ENCODE results near the gene KRTAP12-3.

The KRTAP12-3 gene

GRCh38 chr21:44684483-44684882 is 26.8 kb downstream of the KRTAP12-3 start:
- TF ChIP-seq TAF1 (IDR thresholded peaks at IDR 0.05; ENCODE audit: low read depth): no peak

DNA sequence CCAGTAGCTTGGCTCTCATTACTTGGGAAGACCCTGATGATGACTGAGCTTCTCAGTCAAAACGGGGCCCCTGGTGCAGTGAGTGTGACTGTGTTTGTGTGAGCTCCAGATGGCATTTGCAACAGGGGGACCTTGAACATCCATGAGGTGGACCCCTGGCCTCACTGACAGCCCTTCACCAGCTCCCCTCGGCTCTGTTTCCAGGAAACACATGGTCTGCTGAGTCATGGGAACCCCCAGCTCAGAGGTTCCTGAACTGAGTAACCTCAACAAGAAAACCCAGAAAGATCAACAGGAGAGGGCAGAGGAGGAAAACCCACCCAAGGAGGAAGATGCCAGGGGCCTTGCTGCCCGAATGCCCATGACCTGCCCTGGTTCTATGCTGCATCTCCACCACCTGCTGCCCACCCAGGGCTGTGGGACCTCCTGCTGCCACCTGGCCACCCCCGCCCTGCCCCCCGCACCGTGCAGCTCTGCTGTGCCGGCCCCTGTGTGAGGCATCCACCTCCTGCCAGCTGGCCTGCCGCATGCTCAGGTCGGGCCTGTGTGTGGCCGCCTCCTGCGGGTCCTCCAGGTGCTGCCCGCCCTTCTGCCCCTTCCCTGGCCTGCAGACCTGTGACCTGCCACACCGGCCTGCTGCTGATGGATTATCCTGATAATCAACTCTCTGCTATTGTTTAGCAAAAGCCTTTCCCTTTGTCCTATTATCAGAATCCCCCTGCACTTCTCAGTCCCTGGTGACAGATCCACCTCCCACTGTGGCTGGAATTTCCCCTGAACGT is 28.5 kb downstream of the KRTAP12-3 start:
- TF ChIP-seq FOXM1 (IDR thresholded peaks at IDR 0.05; ENCODE audit: borderline replicate concordance, low read depth) (no peak), YY1 (IDR thresholded peaks at IDR 0.05; ENCODE audit: low read depth) (no peak), CREB1 (IDR thresholded peaks at IDR 0.05; ENCODE audit: low read depth) (no peak), ZBTB7A (IDR thresholded peaks at IDR 0.05; ENCODE audit: low read depth) (no peak), RAD21 (IDR thresholded peaks at IDR 0.05; ENCODE audit: low read depth) (no peak), TAF1 (IDR thresholded peaks at IDR 0.05; ENCODE audit: low read depth) (no peak), EP300 (IDR thresholded peaks at IDR 0.05; ENCODE audit: borderline replicate concordance) (no peak), CEBPB (IDR thresholded peaks at IDR 0.05) (no peak), NFIC (IDR thresholded peaks at IDR 0.05) (no peak), EGR1 (IDR thresholded peaks at IDR 0.05) (no peak), TCF12 (IDR thresholded peaks at IDR 0.05; ENCODE audit: low read depth) (no peak)
- TF ChIP-seq, protein P1, sequence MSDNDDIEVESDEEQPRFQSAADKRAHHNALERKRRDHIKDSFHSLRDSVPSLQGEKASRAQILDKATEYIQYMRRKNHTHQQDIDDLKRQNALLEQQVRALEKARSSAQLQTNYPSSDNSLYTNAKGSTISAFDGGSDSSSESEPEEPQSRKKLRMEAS (IDR thresholded peaks at IDR 0.05): no peak
- TF ChIP-seq, protein P2, sequence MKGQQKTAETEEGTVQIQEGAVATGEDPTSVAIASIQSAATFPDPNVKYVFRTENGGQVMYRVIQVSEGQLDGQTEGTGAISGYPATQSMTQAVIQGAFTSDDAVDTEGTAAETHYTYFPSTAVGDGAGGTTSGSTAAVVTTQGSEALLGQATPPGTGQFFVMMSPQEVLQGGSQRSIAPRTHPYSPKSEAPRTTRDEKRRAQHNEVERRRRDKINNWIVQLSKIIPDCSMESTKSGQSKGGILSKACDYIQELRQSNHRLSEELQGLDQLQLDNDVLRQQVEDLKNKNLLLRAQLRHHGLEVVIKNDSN (IDR thresholded peaks at IDR 0.05): no peak
- TF ChIP-seq, protein P3, sequence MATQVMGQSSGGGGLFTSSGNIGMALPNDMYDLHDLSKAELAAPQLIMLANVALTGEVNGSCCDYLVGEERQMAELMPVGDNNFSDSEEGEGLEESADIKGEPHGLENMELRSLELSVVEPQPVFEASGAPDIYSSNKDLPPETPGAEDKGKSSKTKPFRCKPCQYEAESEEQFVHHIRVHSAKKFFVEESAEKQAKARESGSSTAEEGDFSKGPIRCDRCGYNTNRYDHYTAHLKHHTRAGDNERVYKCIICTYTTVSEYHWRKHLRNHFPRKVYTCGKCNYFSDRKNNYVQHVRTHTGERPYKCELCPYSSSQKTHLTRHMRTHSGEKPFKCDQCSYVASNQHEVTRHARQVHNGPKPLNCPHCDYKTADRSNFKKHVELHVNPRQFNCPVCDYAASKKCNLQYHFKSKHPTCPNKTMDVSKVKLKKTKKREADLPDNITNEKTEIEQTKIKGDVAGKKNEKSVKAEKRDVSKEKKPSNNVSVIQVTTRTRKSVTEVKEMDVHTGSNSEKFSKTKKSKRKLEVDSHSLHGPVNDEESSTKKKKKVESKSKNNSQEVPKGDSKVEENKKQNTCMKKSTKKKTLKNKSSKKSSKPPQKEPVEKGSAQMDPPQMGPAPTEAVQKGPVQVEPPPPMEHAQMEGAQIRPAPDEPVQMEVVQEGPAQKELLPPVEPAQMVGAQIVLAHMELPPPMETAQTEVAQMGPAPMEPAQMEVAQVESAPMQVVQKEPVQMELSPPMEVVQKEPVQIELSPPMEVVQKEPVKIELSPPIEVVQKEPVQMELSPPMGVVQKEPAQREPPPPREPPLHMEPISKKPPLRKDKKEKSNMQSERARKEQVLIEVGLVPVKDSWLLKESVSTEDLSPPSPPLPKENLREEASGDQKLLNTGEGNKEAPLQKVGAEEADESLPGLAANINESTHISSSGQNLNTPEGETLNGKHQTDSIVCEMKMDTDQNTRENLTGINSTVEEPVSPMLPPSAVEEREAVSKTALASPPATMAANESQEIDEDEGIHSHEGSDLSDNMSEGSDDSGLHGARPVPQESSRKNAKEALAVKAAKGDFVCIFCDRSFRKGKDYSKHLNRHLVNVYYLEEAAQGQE (IDR thresholded peaks at IDR 0.05; ENCODE audit: low read depth): no peak

DNA sequence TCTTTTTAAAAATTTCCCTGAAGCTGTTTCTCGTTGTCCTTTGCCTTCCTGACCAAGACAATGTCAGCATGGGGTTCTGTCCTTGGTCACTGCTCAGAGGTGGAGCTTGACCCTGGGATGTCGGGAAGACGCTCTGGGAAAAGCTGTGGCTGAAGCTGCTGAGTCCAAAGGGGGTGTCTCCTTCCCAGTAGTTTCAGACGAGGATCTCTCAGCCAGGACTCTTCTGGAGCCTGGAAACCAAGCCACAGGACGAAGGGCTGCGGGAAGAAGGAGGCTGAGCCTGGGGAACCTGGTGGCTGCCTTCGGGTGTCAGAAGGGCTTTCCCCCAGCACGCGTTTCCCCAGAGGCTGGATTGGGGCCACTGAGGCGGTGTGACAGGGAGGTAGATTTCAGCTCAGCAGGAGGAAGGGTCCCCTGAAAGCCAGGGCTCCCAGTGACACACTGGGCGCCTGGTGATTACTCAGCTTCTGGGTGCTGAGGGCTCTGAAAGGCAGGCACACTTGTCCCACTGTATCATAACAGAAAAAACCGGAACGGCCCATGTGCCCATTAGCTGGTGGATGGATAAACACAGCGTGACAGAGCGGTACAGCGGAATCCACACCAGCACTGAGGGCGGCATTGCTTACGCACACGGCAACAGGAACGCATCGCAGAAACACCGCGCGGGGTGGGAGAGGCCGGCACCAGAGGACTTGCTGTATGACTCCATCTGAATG is 29.3 kb downstream of the KRTAP12-3 start:
- TF ChIP-seq EGR1 (IDR thresholded peaks at IDR 0.05) (no peak), CEBPB (IDR thresholded peaks at IDR 0.05) (no peak), RAD21 (IDR thresholded peaks at IDR 0.05; ENCODE audit: low read depth) (no peak)

GRCh38 chr21:44687671-44688070 is 29.9 kb downstream of the KRTAP12-3 start:
- TF ChIP-seq YY1 (IDR thresholded peaks at IDR 0.05; ENCODE audit: low read depth): no peak
- TF ChIP-seq EGR1 (IDR thresholded peaks at IDR 0.05): no peak
- TF ChIP-seq, protein P2 (IDR thresholded peaks at IDR 0.05): no peak
- TF ChIP-seq, protein P3 (IDR thresholded peaks at IDR 0.05; ENCODE audit: low read depth): no peak
- TF ChIP-seq ZBTB7A (IDR thresholded peaks at IDR 0.05; ENCODE audit: low read depth): no peak
- TF ChIP-seq CREB1 (IDR thresholded peaks at IDR 0.05; ENCODE audit: low read depth): no peak
- no peak for TF ChIP-seq TEAD4 (IDR thresholded peaks at IDR 0.05)
- no peak for TF ChIP-seq EP300 (IDR thresholded peaks at IDR 0.05; ENCODE audit: borderline replicate concordance)
- TF ChIP-seq RAD21 (IDR thresholded peaks at IDR 0.05; ENCODE audit: low read depth): no peak
- TF ChIP-seq NFIC (IDR thresholded peaks at IDR 0.05): no peak

DNA sequence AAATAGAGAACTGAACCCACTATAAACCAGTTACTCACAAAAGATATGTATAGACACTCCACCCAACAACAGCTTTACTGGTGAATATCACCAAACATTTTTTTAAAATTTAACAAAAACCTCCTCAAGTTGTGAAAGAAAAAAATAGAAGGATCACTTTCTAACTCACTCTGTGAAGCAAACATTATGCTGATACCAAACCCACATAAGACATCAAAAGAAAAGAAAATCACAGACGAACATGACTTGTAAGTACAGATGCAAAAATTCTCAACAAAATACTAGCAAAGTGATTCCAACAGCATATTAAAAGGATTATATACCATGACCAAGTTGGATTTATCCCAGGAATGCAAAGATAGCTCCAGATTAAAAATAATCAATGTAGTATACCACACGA is 34.0 kb downstream of the KRTAP12-3 start:
- no peak for TF ChIP-seq EGR1 (IDR thresholded peaks at IDR 0.05)
- TF ChIP-seq, protein P3 (IDR thresholded peaks at IDR 0.05; ENCODE audit: low read depth): no peak
- TF ChIP-seq, protein P2 (IDR thresholded peaks at IDR 0.05): no peak
- no peak for TF ChIP-seq TEAD4 (IDR thresholded peaks at IDR 0.05)
- TF ChIP-seq RAD21 (IDR thresholded peaks at IDR 0.05; ENCODE audit: low read depth): no peak
- TF ChIP-seq NFIC (IDR thresholded peaks at IDR 0.05): no peak
- TF ChIP-seq, protein P1 (IDR thresholded peaks at IDR 0.05): no peak
- TF ChIP-seq ZBTB7A (IDR thresholded peaks at IDR 0.05; ENCODE audit: low read depth): no peak
- TF ChIP-seq CEBPB (IDR thresholded peaks at IDR 0.05): no peak
- no peak for TF ChIP-seq FOXM1 (IDR thresholded peaks at IDR 0.05; ENCODE audit: borderline replicate concordance, low read depth)
- TF ChIP-seq TCF12 (IDR thresholded peaks at IDR 0.05; ENCODE audit: low read depth): no peak
- no peak for TF ChIP-seq YY1 (IDR thresholded peaks at IDR 0.05; ENCODE audit: low read depth)
- TF ChIP-seq EP300 (IDR thresholded peaks at IDR 0.05; ENCODE audit: borderline replicate concordance): no peak
- TF ChIP-seq TAF1 (IDR thresholded peaks at IDR 0.05; ENCODE audit: low read depth): no peak

Measured in Ishikawa (cell line).